ENCODE data around the gene CCDC157.

CCDC157 gene

GRCh38 chr22:30351226-30351625 lies 5.6 kb upstream of the CCDC157 start:
- no peak for DNase-seq (ENCODE audit: low read depth in 3 of 3, low spot score in 1 of 3)

GRCh38 chr22:30354644-30355043 lies 2.2 kb upstream of the CCDC157 start:
- no peak for DNase-seq (ENCODE audit: low read depth in 3 of 3, low spot score in 1 of 3)

- DNase-seq (ENCODE audit: low read depth in 3 of 3, low spot score in 1 of 3) = no peak
Measured at GRCh38 chr22:30357236-30357570, 396 bp downstream of the CCDC157 start.

GRCh38 chr22:30357650-30358215 lies 926 bp downstream of the CCDC157 start:
- DNase-seq (ENCODE audit: low read depth in 3 of 3, low spot score in 1 of 3) = no peak

- DNase-seq (ENCODE audit: low read depth in 3 of 3, low spot score in 1 of 3) = no peak
Measured at GRCh38 chr22:30358541-30358940, 1.7 kb downstream of the CCDC157 start.

GRCh38 chr22:30361916-30362650 lies 5.3 kb downstream of the CCDC157 start:
- DNase-seq (ENCODE audit: low read depth in 3 of 3, low spot score in 1 of 3) = no peak

- DNase-seq (ENCODE audit: low read depth in 3 of 3, low spot score in 1 of 3) = no peak
Measured at GRCh38 chr22:30362651-30363281, 6.0 kb downstream of the CCDC157 start.

GRCh38 chr22:30365891-30366290 lies 9.1 kb downstream of the CCDC157 start:
- no peak for DNase-seq (ENCODE audit: low read depth in 3 of 3, low spot score in 1 of 3)

GRCh38 chr22:30368420-30368819 lies 11.6 kb downstream of the CCDC157 start:
- no peak for DNase-seq (ENCODE audit: low read depth in 3 of 3, low spot score in 1 of 3)

- DNase-seq (ENCODE audit: low read depth in 3 of 3, low spot score in 1 of 3) = no peak
Measured at GRCh38 chr22:30370641-30371230, 13.9 kb downstream of the CCDC157 start.

GRCh38 chr22:30371321-30371720 lies 14.5 kb downstream of the CCDC157 start:
- DNase-seq (ENCODE audit: low read depth in 3 of 3, low spot score in 1 of 3) = no peak

GRCh38 chr22:30371981-30372380 lies 15.2 kb downstream of the CCDC157 start:
- no peak for DNase-seq (ENCODE audit: low read depth in 3 of 3, low spot score in 1 of 3)

- DNase-seq (ENCODE audit: low read depth in 3 of 3, low spot score in 1 of 3) = no peak
Measured at GRCh38 chr22:30372915-30373314, 16.1 kb downstream of the CCDC157 start.

GRCh38 chr22:30373331-30374325 lies 16.8 kb downstream of the CCDC157 start:
- no peak for DNase-seq (ENCODE audit: low read depth in 3 of 3, low spot score in 1 of 3)

- no peak for DNase-seq (ENCODE audit: low read depth in 3 of 3, low spot score in 1 of 3)
Measured at GRCh38 chr22:30375312-30375849, 18.6 kb downstream of the CCDC157 start.

- no peak for DNase-seq (ENCODE audit: low read depth in 3 of 3, low spot score in 1 of 3)
Measured at GRCh38 chr22:30380011-30380410, 23.2 kb downstream of the CCDC157 start.

- no peak for DNase-seq (ENCODE audit: low read depth in 3 of 3, low spot score in 1 of 3)
Measured at GRCh38 chr22:30381264-30381663, 24.5 kb downstream of the CCDC157 start.

- no peak for DNase-seq (ENCODE audit: low read depth in 3 of 3, low spot score in 1 of 3)
Measured at GRCh38 chr22:30382340-30382739, 25.5 kb downstream of the CCDC157 start.

- no peak for DNase-seq (ENCODE audit: low read depth in 3 of 3, low spot score in 1 of 3)
Measured at GRCh38 chr22:30383061-30383460, 26.3 kb downstream of the CCDC157 start.

- no peak for DNase-seq (ENCODE audit: low read depth in 3 of 3, low spot score in 1 of 3)
Measured at GRCh38 chr22:30385942-30386341, 29.1 kb downstream of the CCDC157 start.

- no peak for DNase-seq (ENCODE audit: low read depth in 3 of 3, low spot score in 1 of 3)
Measured at GRCh38 chr22:30386608-30386959, 29.8 kb downstream of the CCDC157 start.
